Fibroblast of lung (primary cell): ENCODE data around the gene CDH5.

ENCODE experiments used
- CTCF ChIP-seq, 2 donors: IDR thresholded peaks in 1 of 2; conservative IDR thresholded peaks in 1 of 2; 1 replicate in 1 of 2; 2 replicates in 1 of 2; pipeline ENCODE4 v1.5.1; 2011 to 2012; ENCODE audit warnings: low read length in 2 of 2, control low read depth in 1 of 2, inconsistent platforms in 1 of 2, low read depth in 1 of 2, mild to moderate bottlenecking in 1 of 2
- EZH2 ChIP-seq: IDR thresholded peaks from 2 replicates; pipeline ENCODE4 v1.5.1; 2012; ENCODE audit warnings: low read length, control low read depth, mild to moderate bottlenecking; ENCODE audit errors: missing control alignments

GRCh38 chr16:66432429-66432828, 65.9 kb downstream of the CDH5 start:
- TF ChIP-seq CTCF (conservative IDR thresholded peaks at IDR 0.05 in 1 of 2, IDR thresholded peaks at IDR 0.05 in 1 of 2; ENCODE audit: low read depth in 1 of 2, low read length in 2 of 2) (no peak), EZH2 (no peak)
